Thyroid gland (tissue), 4 donors: Measurements from ENCODE around the gene SLC22A13.

Experiments
- CTCF ChIP-seq, 6 experiments: fragments of 200-600 bp in 3 of 6; fragments of 450-650 bp in 3 of 6; sonication (generic) in 3 of 6; IDR thresholded peaks; one replicate each; pipeline ENCODE4 v1.5.1; 2016 to 2019; ENCODE audit warnings: antibody characterized with exemption in 6 of 6, mild to moderate bottlenecking in 2 of 6, inconsistent platforms in 1 of 6, moderate library complexity in 1 of 6
- POLR2A ChIP-seq, 2 donors: fragments of 450-650 bp; IDR thresholded peaks; one replicate each; pipeline ENCODE4 v1.6.1; 2017; ENCODE audit warnings: antibody characterized with exemption in 2 of 2, mild to moderate bottlenecking in 2 of 2, moderate library complexity in 1 of 2

GRCh38 chr3:38219609-38220197 lies 45.9 kb upstream of the SLC22A13 start:
- no peak for TF ChIP-seq CTCF (IDR thresholded peaks at IDR 0.05)
- no peak for TF ChIP-seq POLR2A (IDR thresholded peaks at IDR 0.05)
